Vagina (tissue), 2 donors: ENCODE data around the gene LPAR6.

Source experiments
- POLR2A ChIP-seq, 2 donors: fragments of 450-650 bp; IDR thresholded peaks; one replicate each; pipeline ENCODE4 v1.6.1; 2017; ENCODE audit warnings: antibody characterized with exemption in 2 of 2, mild to moderate bottlenecking in 2 of 2, moderate library complexity in 2 of 2
- TF ChIP-seq, protein P1 (sequence below), 3 experiments: fragments of 450-650 bp in 2 of 3; fragments of 200-600 bp in 1 of 3; sonication (generic) in 1 of 3; IDR thresholded peaks; one replicate each; pipeline ENCODE4 v1.5.1; 2017 to 2019; ENCODE audit warnings: antibody characterized with exemption in 3 of 3, mild to moderate bottlenecking in 2 of 3, moderate library complexity in 2 of 3

DNA sequence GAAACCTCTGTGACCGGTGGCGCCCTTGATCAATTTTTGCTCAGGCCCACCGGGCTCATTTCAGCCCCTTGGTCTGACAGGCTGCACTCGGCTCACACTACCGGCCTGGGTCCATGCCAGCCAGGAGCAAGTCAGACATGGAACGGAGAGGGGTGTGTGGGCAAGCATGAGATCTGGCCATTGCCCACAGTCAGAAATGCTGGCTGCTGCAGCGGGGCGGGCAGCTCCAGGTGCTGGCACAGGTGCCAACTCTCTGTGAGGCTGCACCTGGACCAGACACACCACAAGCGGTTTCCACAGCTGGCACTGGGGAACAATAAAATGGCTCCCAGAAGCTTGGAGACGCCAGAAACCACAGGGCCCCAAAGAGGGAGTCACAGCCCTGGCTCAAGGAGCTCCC is 43.6 kb upstream of the LPAR6 start:
- TF ChIP-seq POLR2A (IDR thresholded peaks at IDR 0.05): no peak
- TF ChIP-seq, protein P1, sequence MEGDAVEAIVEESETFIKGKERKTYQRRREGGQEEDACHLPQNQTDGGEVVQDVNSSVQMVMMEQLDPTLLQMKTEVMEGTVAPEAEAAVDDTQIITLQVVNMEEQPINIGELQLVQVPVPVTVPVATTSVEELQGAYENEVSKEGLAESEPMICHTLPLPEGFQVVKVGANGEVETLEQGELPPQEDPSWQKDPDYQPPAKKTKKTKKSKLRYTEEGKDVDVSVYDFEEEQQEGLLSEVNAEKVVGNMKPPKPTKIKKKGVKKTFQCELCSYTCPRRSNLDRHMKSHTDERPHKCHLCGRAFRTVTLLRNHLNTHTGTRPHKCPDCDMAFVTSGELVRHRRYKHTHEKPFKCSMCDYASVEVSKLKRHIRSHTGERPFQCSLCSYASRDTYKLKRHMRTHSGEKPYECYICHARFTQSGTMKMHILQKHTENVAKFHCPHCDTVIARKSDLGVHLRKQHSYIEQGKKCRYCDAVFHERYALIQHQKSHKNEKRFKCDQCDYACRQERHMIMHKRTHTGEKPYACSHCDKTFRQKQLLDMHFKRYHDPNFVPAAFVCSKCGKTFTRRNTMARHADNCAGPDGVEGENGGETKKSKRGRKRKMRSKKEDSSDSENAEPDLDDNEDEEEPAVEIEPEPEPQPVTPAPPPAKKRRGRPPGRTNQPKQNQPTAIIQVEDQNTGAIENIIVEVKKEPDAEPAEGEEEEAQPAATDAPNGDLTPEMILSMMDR (IDR thresholded peaks at IDR 0.05): no peak
